HepG2 (cell line): ENCODE data around the gene NDUFB5. TPM values are rescaled to one million over a fixed set of nuclear protein-coding genes. Genes with fewer than 3 reads are reported as not detected.

ENCODE experiments used
- HOXD1 ChIP-seq: sonication (generic); formaldehyde crosslinking; IDR thresholded peaks from 2 replicates; pipeline ENCODE4 v1.5.0; 2020; ENCODE audit warnings: missing genetic modification reagents
- PHF20 ChIP-seq: sonication (generic); formaldehyde crosslinking; IDR thresholded peaks from 2 replicates; pipeline ENCODE4 v1.5.0; 2020; ENCODE audit warnings: mild to moderate bottlenecking, missing genetic modification reagents
- POLR2G ChIP-seq: fragments of 200-400 bp; formaldehyde crosslinking; IDR thresholded peaks from 2 replicates; pipeline ENCODE4 v1.6.1; 2018; ENCODE audit warnings: mild to moderate bottlenecking, low read depth, low read length, moderate library complexity
- SP2 ChIP-seq: sonication (generic); formaldehyde crosslinking; IDR thresholded peaks from 2 replicates; pipeline ENCODE4 v1.5.1; 2020; ENCODE audit warnings: mild to moderate bottlenecking, missing genetic modification reagents
- SYNCRIP ChIP-seq: fragments of 200-400 bp; formaldehyde crosslinking; IDR thresholded peaks from 2 replicates; pipeline ENCODE4 v1.6.1; 2018; ENCODE audit warnings: mild to moderate bottlenecking, low read depth, low read length; ENCODE audit not compliant: insufficient read depth
- TEF ChIP-seq: sonication (generic); formaldehyde crosslinking; IDR thresholded peaks from 2 replicates; pipeline ENCODE4 v1.5.0; 2020; ENCODE audit warnings: missing genetic modification reagents
- TP53 ChIP-seq: sonication (generic); formaldehyde crosslinking; conservative IDR thresholded peaks from 2 replicates; pipeline ENCODE4 v1.4.0; 2020; ENCODE audit warnings: missing genetic modification reagents
- ZBTB34 ChIP-seq: sonication (generic); formaldehyde crosslinking; IDR thresholded peaks from 2 replicates; pipeline ENCODE4 v1.8.0; 2022; ENCODE audit warnings: mild to moderate bottlenecking, missing genetic modification reagents
- ZFP82 ChIP-seq: sonication (generic); formaldehyde crosslinking; IDR thresholded peaks from 2 replicates; pipeline ENCODE4 v1.5.1; 2020; ENCODE audit warnings: mild to moderate bottlenecking, missing genetic modification reagents, borderline replicate concordance
- ZFP91 ChIP-seq: sonication (generic); formaldehyde crosslinking; IDR thresholded peaks from 2 replicates; pipeline ENCODE4 v1.9.0; 2022; ENCODE audit warnings: missing genetic modification reagents, mild to moderate bottlenecking, borderline replicate concordance
- ZHX2 ChIP-seq, 2 experiments: sonication (generic) in 1 of 2; formaldehyde crosslinking in 1 of 2; IDR thresholded peaks; 2 replicates each; pipeline versions ENCODE4 v1.6.1 to v1.9.0; 2014 to 2022; ENCODE audit warnings: antibody characterized with exemption in 1 of 2, borderline replicate concordance in 1 of 2, inconsistent platforms in 1 of 2, low read depth in 1 of 2, missing genetic modification reagents in 1 of 2
- ZNF17 ChIP-seq: sonication (generic); formaldehyde crosslinking; IDR thresholded peaks from 2 replicates; pipeline ENCODE4 v1.5.0; 2020; ENCODE audit warnings: mild to moderate bottlenecking, missing genetic modification reagents
- ZNF260 ChIP-seq: sonication (generic); formaldehyde crosslinking; IDR thresholded peaks from 2 replicates; pipeline ENCODE4 v1.4.0; 2020; ENCODE audit warnings: missing genetic modification reagents, low read depth, mild to moderate bottlenecking, borderline replicate concordance
- ZNF574 ChIP-seq: sonication (generic); formaldehyde crosslinking; IDR thresholded peaks from 2 replicates; pipeline ENCODE4 v1.4.0; 2020; ENCODE audit warnings: missing genetic modification reagents
- ZNF737 ChIP-seq: sonication (generic); formaldehyde crosslinking; IDR thresholded peaks from 2 replicates; pipeline ENCODE4 v1.5.0; 2020; ENCODE audit warnings: missing genetic modification reagents, mild to moderate bottlenecking, borderline replicate concordance
- polyA plus RNA-seq, 8 experiments: library from polyadenylated mRNA; depleted of rRNA in 3 of 8; stranded (reverse) in 7 of 8; unstranded in 1 of 8; fragments of >200 nt; fragmentation: Illumina TruSeq in 4 of 8; extraction: Trizol in 4 of 8; gene quantifications; 2 replicates each; pipeline versions ENCODE4 v1.2.1 to v1.2.3, GENCODE V29; 2011 to 2016; ENCODE audit warnings: low read depth in 4 of 8, missing spikeins in 1 of 8, mixed read lengths in 1 of 8; ENCODE audit not compliant: insufficient read depth in 1 of 8
- total RNA-seq, 5 experiments: library from RNA; depleted of rRNA; stranded (reverse); fragments of >200 nt; fragmentation: Illumina TruSeq; extraction: Trizol; gene quantifications; 2 replicates each; pipeline ENCODE4 v1.2.3, GENCODE V29; 2016; ENCODE audit warnings: low read depth in 1 of 5

NDUFB5 gene
- total and polyA plus RNA-seq, 2 of the 13 experiments (the other 11 are each of a cell fraction or from before 2014, with no cell fraction given): 43.3 to 120 TPM

- peak; percentile 93 for TF ChIP-seq PHF20 (CRISPR knock-in tag)
- TF ChIP-seq SYNCRIP: no peak
- 0 out of 2 replicates have a peak, but pooled peaks have one; percentile 15 for TF ChIP-seq TP53 (CRISPR knock-in tag)
- peak; percentile 79; the same call in 1 of the 2 replicates for TF ChIP-seq ZFP91
- peak; percentile 98 for TF ChIP-seq ZHX2 (IDR thresholded peaks at IDR 0.05; ENCODE audit: low read depth)
- no peak for TF ChIP-seq ZHX2 (CRISPR knock-in tag; IDR thresholded peaks at IDR 0.05; ENCODE audit: borderline replicate concordance)
- no peak for TF ChIP-seq ZNF260
- TF ChIP-seq TEF (CRISPR knock-in tag): 0 out of 2 replicates have a peak, but pooled peaks have one; percentile 43
- peak; percentile 91 for TF ChIP-seq POLR2G
- no peak for TF ChIP-seq ZBTB34 (CRISPR knock-in tag)
- TF ChIP-seq ZNF574: peak; percentile 95
- no peak for TF ChIP-seq ZNF737 (CRISPR knock-in tag)
- no peak; the same call in 1 of the 2 replicates for TF ChIP-seq HOXD1 (CRISPR knock-in tag)
- TF ChIP-seq SP2 (CRISPR knock-in tag): peak; percentile 89
- TF ChIP-seq ZFP82: no peak
- no peak for TF ChIP-seq ZNF17
These were observed at the start of gene NDUFB5, which contains the start of gene MRPL47 (continued) for GRCh38 chr3:179604321-179605078.
